ENCODE data around the gene RANBP9. TPM values are rescaled to one million over a fixed set of nuclear protein-coding genes. Genes with fewer than 3 reads are reported as not detected.

Gene RANBP9
- 20.1 and 22.7 TPM in 2 replicates for total RNA-seq (2014; rRNA removed; shearing (Covaris generic))

DNA sequence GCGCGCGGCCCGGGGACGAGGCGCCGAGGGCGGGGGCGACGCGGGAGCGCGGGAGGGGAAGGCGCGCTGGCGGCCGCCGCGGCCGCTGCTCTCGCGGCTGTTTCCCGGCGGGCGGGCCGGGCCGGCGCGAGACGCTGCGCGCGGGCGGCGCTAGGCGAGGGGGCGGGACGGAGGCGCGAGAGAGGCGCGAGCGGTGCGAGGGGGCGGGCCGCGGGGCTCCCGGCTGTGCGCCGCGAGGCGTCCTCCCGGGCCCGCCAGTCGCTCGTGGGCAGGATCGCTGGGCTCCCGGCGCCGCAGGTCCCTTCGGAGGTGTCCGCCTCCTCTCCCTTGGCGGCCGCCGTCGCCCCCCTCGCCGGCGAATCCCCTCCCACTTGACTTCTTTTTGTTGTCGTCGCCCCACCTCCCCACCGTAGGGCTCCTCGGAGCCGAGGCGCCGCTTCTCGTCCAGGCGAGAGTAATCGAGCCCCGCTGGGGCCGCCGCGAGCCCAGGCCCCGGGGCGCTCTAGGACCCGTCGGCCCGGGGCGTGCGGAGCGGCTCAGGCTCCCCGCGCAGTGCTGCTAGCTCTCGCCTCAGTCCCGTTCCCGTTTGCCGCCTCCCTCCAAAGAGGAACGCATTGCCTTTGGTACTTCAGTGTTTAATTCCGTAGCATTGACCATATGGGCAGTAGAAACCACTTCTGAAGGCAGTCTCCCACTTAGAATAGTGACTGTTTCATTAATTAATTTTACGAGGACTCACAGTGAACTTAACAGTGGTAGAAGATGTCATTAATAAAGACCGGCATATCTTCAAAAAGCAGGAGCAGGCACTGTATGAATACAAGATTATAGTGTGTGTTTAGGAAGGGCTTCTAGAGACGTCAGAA, at the start of gene RANBP9:
Gene RANBP9 (minus strand): TSS at position 103 of the 866 bp plus-strand sequence. CDS start 330 bp downstream, outside the sequence.
- Histone ChIP-seq H3K27ac (peak within 1 kb of the TSS; percentile 74), H3K36me3 (no peaks in the 10 kb centered on the region), H3K4me1 (no peaks in the 10 kb centered on the region), H3K9me3 (replicated peaks) (no peaks in the 10 kb centered on the region), H3K4me3 (peak within 1 kb of the TSS; percentile 67), H3K27me3 (no peaks in the 10 kb centered on the region)
- peak; percentile 83 for DNase-seq

DNA sequence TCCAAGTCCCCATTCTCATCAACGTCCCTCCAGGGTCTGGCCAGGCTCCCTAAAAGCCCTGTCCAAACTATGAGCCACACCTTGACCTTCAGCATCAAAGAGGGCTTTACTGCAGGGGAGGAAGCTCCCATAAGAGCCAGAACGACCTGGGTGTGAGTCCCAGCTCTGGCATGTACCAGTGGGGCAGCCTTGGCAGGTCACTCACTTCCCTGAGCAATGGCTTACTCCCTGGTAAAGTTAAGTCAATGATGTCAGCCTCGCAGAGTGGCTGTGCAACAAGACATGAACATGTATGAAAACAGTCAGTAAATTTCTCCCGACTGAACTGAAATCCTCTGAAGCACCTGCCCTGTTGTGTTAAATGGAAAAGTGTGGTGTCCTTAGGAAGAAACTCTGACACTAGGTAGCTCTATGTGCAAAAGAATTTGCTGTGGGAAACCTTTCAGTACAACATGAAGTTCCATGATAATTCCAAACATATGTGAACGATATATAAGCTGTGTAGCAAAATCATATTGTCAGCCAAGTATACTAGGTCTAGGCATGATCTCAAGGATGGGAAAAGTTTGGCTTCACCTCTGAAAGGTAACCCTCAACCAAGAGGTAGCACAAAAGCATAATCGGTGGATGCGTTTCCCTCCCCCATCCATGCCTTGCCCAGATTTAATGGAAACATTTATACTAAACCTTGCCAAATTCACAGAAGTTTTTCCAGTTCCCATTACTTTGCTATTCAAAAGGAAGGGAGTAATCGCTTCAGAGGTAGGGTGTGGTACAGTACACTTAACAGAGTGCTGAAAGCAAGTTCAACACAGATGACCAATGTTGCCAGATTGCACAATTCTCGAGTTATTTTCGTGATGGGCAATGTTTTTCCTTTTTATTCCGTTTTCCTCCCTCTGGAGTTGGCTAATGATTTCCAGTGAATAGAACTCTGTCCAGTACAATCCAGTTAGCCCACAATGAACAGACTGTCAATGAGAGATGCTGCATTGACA, 49.0 kb upstream of the RANBP9 start:
- DNase-seq = no peak

DNA sequence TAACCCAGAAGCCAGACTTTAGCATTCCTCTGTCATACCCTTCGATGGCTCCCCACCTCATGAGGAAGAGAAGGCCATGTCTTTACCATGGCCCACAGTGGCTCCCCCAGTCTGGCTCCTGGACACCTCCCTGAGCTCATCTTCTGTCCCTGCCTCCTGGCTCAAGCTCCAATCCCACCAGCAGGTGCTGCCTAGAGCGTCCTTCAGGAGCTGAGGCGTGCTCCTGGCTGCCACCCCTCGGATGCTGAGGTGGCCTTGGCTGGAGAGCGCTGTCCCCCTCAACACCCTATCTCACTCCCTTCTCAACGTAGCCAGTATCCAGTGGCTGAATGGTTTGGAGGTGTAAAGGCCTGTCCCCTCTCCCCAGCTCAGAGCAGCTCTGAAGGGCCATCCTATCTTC, 47.4 kb upstream of the RANBP9 start:
- no peaks in the 10 kb centered on the region for H3K27me3 ChIP-seq
- H3K9me3 ChIP-seq (replicated peaks) = no peaks in the 10 kb centered on the region
- H3K36me3 ChIP-seq = no peaks in the 10 kb centered on the region
- no peak overlapping the region for H3K4me3 ChIP-seq
- no peaks in the 10 kb centered on the region for H3K4me1 ChIP-seq
- no peak for DNase-seq
- no peak overlapping the region for H3K27ac ChIP-seq

More for the DNA sequence above, 49.0 kb upstream of the RANBP9 start:
- Histone ChIP-seq H3K4me1 (peaks cover 2% of the 10 kb centered on the region), H3K27ac (no peak overlapping the region), H3K36me3 (no peaks in the 10 kb centered on the region), H3K27me3 (no peaks in the 10 kb centered on the region), H3K9me3 (replicated peaks) (no peaks in the 10 kb centered on the region), H3K4me3 (no peak overlapping the region)

DNA sequence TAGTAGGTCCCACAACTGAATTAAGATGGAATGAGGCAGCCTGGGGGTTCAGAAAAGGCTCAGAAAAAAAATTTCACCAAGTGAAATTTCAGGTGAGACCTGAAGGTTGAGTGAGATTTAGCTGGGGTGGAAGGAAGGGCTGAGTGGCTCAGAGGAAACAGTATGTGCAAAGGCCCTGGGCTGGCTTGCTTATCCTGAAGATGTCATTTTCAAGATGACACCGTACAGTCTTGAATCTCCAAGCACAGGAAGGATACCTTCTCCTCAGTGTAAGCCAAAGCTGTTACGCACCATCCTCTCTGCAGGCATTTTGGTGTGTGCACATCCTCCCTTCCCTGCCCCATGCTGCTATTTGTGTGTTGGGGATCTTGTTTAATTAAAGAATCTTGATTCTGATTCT, 43.0 kb upstream of the RANBP9 start:
- DNase-seq = no peak

DNA sequence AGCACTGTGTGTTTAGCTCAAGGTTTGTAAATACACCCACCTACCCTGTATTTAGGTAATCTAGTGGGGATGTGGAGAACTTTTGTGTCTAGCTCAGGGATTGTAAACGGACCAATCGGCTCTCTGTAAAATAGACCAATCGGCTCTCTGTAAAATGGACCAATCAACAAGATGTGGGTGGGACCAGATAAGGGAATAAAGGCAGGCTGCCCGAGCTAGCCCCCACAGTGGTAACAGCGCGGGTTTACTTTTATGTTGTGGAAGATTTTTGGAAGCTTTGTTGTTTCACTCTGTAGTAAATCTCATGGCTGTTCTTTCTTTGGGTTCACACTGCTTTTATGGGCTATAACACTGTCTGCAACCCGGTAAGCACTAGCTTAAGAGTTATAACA, 32.1 kb upstream of the RANBP9 start:
- Histone ChIP-seq H3K27ac (no peak overlapping the region), H3K9me3 (replicated peaks) (no peaks in the 10 kb centered on the region), H3K27me3 (no peaks in the 10 kb centered on the region), H3K4me1 (no peaks in the 10 kb centered on the region), H3K36me3 (no peaks in the 10 kb centered on the region), H3K4me3 (no peak overlapping the region)
- no peak for DNase-seq

More for the DNA sequence above, 43.0 kb upstream of the RANBP9 start:
- Histone ChIP-seq H3K36me3 (no peaks in the 10 kb centered on the region), H3K27me3 (no peaks in the 10 kb centered on the region), H3K4me3 (no peak overlapping the region), H3K9me3 (replicated peaks) (no peaks in the 10 kb centered on the region), H3K27ac (no peak overlapping the region), H3K4me1 (no peaks in the 10 kb centered on the region)

DNA sequence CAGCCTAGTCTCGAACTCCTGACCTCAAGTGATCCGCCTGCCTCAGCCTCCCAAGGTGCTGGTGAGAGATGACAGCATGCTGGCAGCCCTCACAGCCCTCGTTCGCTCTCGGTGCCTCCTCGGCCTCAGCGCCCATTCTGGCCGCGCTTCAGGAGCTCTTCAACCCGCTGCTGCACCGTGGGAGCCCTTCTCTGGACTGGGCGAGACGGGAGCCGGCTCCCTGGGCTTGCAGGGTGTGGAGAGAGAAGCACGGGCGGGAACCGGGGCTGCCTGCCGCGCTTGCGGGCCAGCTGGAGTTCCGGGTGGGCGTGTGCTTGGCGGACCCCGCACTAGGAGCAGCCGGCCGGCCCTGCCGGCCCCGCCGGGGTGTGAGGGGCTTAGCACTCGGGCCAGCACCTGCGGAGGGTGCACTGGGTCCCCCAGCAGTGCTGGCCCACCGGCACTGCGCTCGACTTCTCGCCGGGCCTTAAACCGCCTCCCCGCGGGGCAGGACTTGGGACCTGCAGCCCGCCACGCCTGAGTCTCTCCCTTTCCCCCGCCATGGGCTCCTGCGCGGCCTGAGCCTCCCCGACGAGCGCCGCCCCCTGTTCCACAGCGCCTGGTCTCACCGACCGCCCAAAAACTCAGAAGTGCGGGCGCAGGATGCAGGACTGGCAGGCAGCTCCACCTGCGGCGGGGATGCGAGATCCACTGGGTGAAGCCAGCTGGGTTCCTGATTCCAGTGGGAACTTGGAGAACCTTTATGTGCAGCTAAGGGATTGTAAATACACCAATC, 31.5 kb upstream of the RANBP9 start:
- Histone ChIP-seq H3K27ac (no peak overlapping the region), H3K9me3 (replicated peaks) (no peaks in the 10 kb centered on the region), H3K36me3 (no peaks in the 10 kb centered on the region), H3K4me1 (no peaks in the 10 kb centered on the region), H3K27me3 (no peaks in the 10 kb centered on the region), H3K4me3 (no peak overlapping the region)
- DNase-seq = no peak

DNA sequence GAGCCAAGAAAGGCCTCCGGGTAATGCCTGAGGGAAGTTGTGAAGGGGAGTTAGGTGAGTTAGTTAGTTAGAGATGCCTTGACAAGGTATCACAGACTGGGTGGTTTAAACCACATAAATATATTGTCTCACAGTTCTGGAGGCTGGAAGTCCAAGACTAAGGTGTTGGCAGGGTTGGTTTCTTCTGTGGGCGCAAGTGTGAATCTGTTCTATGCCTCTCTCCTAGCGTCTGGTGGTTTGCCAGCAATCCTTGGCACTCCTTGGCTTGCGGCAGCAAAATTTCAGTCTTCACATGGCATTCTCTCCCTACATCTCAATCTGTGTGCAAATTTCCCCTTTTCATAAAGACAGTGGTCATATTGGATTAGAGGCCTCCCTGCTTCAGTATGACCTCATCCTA, 29.7 kb upstream of the RANBP9 start:
- no peaks in the 10 kb centered on the region for H3K27me3 ChIP-seq
- H3K4me3 ChIP-seq = no peak overlapping the region
- no peak for DNase-seq
- H3K27ac ChIP-seq = no peak overlapping the region
- H3K9me3 ChIP-seq (replicated peaks) = no peaks in the 10 kb centered on the region
- no peaks in the 10 kb centered on the region for H3K36me3 ChIP-seq
- H3K4me1 ChIP-seq = no peaks in the 10 kb centered on the region

DNA sequence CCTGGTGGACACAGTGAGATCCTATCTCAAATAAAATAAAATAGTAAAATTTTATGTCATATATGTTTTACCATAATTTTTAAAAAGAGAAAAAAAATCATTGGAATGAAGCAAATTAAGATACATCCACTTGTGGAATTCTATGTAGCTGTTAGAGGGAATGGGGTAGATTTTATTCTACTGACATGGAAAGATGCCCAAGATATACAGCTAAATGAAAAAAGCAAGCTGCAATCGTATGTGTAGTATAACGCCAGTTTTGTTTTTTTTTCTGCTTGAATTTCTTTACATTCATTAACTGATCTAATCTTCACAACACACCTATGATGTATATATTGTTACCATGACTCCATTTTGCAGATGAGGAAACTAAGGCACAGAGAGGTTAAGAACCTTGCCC, 23.4 kb upstream of the RANBP9 start:
- DNase-seq = no peak
- H3K27me3 ChIP-seq = no peaks in the 10 kb centered on the region

DNA sequence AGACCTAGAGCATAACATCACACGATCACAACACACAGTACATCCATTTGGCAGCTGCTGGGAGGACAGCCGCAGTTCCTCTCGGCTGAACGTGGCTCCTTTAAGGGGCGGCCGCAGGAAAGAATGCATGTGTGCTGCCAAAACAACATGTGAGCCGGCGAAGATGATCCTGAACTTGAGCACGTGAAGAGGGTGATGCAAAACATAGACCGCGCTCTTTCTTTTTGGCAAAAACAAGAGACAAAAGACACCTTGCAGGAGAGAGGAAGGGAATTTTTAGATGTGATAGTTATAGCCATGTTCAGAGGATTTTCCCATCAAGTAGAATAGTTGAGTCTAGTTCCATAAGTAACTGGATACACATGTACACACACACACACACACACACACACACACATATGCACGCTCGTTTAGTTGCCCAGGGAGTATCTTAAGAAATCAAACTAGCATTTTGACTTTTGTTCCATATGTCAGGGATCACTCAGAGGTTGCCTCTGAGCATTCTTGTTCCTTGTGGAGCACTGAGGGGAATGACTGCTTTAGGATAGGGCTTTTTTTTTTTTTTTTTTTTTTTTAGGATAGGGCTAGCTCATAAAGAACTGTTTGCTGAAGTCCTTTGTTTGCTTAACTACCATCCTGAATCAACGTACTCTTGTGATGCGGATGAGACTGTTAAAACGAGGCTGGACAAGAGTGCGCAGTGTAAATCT, 21.7 kb upstream of the RANBP9 start:
- peak; percentile 53 to 64 for DNase-seq
- H3K27me3 ChIP-seq = no peaks in the 10 kb centered on the region
- no peaks in the 10 kb centered on the region for H3K9me3 ChIP-seq (replicated peaks)
- H3K4me1 ChIP-seq = no peaks in the 10 kb centered on the region
- H3K36me3 ChIP-seq = no peaks in the 10 kb centered on the region
- no peak overlapping the region for H3K27ac ChIP-seq
- H3K4me3 ChIP-seq = peak overlapping the region; percentile 36

More for the DNA sequence above, 23.4 kb upstream of the RANBP9 start:
- no peak overlapping the region for H3K4me3 ChIP-seq
- H3K27ac ChIP-seq = no peak overlapping the region
- H3K36me3 ChIP-seq = no peaks in the 10 kb centered on the region
- no peaks in the 10 kb centered on the region for H3K9me3 ChIP-seq (replicated peaks)
- H3K4me1 ChIP-seq = no peaks in the 10 kb centered on the region

DNA sequence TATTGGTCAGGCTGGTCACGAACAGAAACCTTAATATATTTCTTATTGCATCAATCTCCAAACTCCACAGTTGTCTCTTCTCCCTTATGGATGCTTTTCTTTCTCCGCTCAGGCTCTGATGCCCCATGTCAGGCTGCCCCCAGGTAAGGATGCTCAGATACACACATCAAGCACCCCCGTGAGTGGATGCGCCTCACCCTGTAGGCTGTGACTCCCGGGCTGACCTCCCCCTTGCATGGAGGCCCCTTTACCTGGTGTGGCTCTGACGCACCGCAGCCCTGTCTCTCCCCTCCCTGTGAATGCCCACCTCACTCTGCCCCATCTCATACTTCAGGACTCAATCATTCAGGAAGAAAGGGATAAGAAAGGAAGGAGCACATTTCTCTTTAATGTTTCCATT, 19.1 kb upstream of the RANBP9 start:
- no peaks in the 10 kb centered on the region for H3K9me3 ChIP-seq (replicated peaks)
- no peak overlapping the region for H3K4me3 ChIP-seq
- H3K27me3 ChIP-seq = no peaks in the 10 kb centered on the region
- no peak overlapping the region for H3K27ac ChIP-seq
- no peak for DNase-seq
- H3K4me1 ChIP-seq = no peaks in the 10 kb centered on the region
- H3K36me3 ChIP-seq = no peaks in the 10 kb centered on the region

DNA sequence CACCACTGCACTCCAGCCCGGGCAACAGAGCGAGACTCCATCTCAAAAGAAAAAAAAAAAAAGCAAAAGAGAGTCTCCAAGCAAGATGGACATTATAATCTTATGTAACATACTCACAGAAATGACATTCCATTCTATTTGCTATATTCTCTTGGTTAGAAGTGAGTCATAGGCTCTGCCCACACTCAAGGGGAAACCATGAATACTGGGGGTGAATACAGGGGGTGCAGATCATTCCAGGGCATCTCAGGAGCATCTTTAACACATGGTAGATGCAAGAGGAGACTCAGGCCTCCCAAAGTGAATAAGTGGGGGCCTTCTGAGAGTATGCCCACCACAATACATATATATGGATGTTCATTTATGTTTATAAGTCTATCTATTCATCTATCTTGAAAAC, 18.3 kb upstream of the RANBP9 start:
- DNase-seq = no peak
- no peaks in the 10 kb centered on the region for H3K27me3 ChIP-seq
- no peak overlapping the region for H3K27ac ChIP-seq
- H3K4me1 ChIP-seq = no peaks in the 10 kb centered on the region
- H3K36me3 ChIP-seq = no peaks in the 10 kb centered on the region
- H3K4me3 ChIP-seq = no peak overlapping the region
- H3K9me3 ChIP-seq (replicated peaks) = no peaks in the 10 kb centered on the region

DNA sequence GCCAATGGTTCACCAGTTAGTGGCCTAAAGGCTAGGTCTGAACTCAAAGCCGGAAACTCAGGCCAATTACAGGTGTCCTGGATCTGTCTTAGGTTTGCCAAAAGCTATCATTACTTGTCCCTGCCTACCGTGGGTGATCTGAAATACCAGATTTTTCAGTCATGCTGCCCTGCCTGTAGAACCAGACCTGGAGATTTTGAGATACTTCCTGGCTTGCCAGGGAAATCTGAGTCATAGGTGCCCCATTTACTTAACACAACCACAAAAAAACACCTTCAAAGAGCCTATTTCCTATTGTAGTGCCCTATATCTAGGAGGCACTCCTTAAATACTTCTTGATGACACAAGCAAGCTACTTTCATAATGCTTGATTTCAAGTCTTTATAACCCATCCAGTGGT, 13.9 kb upstream of the RANBP9 start:
- no peaks in the 10 kb centered on the region for H3K27me3 ChIP-seq
- H3K4me3 ChIP-seq = no peak overlapping the region
- DNase-seq = no peak
- no peaks in the 10 kb centered on the region for H3K4me1 ChIP-seq
- no peak overlapping the region for H3K27ac ChIP-seq
- no peaks in the 10 kb centered on the region for H3K9me3 ChIP-seq (replicated peaks)
- H3K36me3 ChIP-seq = no peaks in the 10 kb centered on the region

DNA sequence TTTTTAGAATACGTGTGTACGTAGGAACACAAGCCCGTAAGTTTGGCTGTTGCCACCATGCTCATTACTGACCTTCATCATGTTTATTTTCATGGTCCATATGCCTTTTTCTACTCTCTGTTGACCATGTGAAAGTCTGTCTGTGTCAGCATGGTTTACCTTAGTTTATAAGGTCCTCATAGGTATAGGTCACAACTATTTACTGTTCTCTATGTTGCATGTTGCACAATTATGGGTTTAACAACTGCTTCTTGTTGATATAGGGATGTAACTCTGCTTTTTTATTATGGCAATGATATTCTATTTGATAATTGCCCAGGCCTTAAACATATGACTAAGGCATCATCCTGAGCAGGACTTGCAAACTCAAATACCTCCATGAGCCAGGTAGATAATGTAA, 13.4 kb upstream of the RANBP9 start:
- Histone ChIP-seq H3K9me3 (replicated peaks) (no peaks in the 10 kb centered on the region), H3K27me3 (no peaks in the 10 kb centered on the region), H3K4me3 (no peak overlapping the region), H3K27ac (no peak overlapping the region), H3K36me3 (no peaks in the 10 kb centered on the region), H3K4me1 (no peaks in the 10 kb centered on the region)
- no peak for DNase-seq

DNA sequence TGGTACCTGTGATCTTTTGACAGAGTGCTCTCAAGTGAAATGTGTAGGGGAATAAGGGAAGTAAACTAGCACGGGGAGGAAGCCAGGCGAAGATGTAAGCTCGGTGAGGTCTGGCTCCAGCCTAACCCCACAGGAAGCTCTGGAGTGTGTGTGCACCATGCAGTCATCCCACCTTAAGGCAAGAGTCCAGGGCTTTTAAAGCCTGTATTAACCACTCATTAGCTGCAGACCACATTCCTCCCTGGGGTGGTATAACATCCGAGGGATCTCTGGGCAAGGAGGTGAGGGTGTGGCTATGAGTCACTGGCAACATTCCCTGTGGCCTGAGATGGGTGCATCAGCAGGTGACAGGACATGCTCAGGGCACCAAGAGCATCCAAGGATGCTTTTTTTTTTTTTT, 12.5 kb upstream of the RANBP9 start:
- Histone ChIP-seq H3K27ac (no peak overlapping the region), H3K36me3 (no peaks in the 10 kb centered on the region), H3K4me1 (no peaks in the 10 kb centered on the region), H3K9me3 (replicated peaks) (no peaks in the 10 kb centered on the region), H3K27me3 (no peaks in the 10 kb centered on the region), H3K4me3 (no peak overlapping the region)
- peak in 1 of 2 experiments; percentile 3 for DNase-seq

Measured in SJCRH30 (cell line).